NCI-H187 treated with DMSO at 0.1 percent for 48 hours (cell line): ENCODE data around the gene CNTN2.
A peak's percentile ranks its signal among the peaks of the same experiment; 100 is the strongest.

Source experiments
- DNase-seq: peaks from one replicate; lab custom pipeline; 2025; lab: John Stamatoyannopoulos, UW

The CNTN2 gene

GRCh38 chr1:205072881-205073280, 29.9 kb downstream of the CNTN2 start:
- DNase-seq: no peak

DNA sequence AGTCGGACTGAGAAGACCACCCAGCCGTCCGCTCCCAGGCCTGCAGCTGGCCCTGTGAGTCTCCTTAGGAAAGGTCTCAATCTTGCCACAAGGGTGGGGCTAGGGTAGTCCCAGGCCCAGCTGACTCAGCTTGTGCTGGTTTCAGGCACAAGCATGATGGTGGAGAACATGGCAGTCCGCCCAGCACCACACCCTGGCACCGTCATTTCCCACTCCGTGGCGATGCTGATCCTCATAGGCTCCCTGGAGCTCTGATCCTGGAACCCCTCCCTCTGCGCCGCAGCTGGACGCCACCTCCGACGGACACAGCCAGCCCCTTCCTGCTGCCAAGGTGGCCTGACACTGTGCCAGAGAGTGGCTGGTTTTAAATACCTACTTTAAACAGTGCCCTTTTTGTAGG, 30.5 kb downstream of the CNTN2 start:
- no peak for DNase-seq

GRCh38 chr1:205074084-205074483, 31.1 kb downstream of the CNTN2 start:
- no peak for DNase-seq

- DNase-seq: no peak
These were observed 31.5 kb downstream of the CNTN2 start for GRCh38 chr1:205074513-205074912.

DNA sequence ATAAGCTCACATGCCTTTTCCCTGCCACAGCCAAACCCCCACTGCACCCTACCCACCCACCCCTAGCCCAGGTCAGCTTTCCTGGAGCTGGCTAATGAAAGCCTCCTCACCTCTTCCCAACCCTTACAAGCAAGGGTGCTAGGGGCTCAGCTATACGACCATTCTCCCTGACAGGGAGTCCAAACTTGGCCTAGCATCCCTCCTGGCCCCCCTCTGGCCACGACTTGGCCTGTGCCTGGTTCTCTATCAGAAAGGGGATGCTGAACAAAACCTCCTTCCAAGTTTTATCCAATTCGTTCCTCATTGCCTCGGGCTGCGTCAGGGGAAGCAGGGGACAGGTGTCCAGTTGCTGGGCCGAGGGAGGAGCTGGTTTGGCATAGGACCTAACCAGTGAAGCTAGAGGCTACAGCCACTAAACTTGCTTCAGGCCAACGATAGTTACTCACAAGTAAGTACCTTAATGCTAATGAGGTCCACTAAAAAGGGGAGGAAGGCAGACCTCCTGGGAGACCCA, 32.7 kb downstream of the CNTN2 start:
- DNase-seq: no peak

DNA sequence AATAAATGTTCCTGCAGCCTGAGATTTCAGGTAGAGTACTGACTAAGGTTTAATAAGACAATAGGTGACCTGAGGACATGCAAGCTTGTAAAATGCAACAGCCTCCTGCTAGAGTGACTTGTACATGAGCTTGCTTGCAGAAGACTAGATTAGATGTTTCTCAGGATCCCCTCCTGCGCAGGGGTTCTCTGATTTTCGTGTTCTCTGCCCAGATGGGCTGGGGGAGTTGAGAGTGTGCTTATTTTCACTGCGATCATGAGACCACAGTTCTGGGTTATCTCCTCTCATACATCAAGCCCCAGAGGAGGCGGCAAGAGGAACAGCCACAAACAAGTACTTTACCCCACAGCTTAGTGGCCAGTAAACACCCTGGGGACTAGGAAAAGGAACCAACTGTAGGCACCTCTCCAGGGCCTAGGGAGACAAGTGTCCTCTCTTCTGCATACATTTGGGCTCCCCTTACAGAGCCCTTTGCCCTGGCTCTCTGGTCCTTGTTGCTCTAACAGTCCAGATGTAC, 33.3 kb downstream of the CNTN2 start:
- DNase-seq: no peak

- no peak for DNase-seq
These were observed 34.3 kb downstream of the CNTN2 start for GRCh38 chr1:205077158-205077933.

- DNase-seq: no peak
These were observed 34.9 kb downstream of the CNTN2 start for GRCh38 chr1:205077934-205078311.

GRCh38 chr1:205082431-205082830, 39.4 kb downstream of the CNTN2 start:
- no peak for DNase-seq

DNA sequence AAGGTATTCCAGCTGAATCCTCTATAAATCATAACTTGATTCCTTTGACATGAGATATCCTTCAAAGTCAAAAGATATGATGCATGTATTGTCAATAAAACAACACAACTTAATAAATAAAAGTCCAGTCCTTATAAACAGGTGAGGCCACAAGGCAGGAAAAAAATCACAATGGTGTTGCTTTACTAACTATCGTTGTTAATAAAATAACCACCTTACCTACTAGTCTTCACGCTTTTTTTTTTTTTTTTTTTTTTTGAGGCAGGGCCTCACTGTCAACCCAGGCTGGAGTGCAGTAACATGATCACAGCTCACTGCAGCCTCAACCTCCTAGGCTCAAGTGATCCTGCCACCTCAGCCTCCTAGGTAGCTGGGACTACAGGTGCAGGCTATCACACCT, 41.3 kb downstream of the CNTN2 start, which contains the start of gene TMEM81:
Gene TMEM81 (minus strand): TSS at position 101 of the 400 bp plus-strand sequence. CDS start 140 bp downstream, outside the sequence.
- DNase-seq: no peak

DNA sequence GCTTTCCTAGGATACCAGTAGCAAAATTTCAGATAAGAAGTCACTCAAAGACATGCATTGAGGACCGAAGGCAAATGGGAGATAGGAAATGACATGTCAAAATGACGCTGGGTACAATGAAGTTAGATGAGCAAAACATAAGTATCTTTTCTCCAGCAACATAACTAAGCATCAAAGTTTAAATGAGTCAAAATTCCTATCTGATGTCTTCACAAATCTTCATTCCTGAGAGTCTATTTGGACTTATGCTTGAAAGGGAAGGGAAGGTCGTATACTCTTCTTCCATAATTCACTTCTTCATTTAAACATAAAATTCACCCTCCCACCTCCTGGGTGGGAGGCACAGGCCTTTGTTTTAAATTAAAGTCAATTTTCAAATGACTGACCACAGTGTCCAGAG, 45.3 kb downstream of the CNTN2 start:
- no peak for DNase-seq

GRCh38 chr1:205091043-205091740, 48.2 kb downstream of the CNTN2 start:
- DNase-seq: no peak

DNA sequence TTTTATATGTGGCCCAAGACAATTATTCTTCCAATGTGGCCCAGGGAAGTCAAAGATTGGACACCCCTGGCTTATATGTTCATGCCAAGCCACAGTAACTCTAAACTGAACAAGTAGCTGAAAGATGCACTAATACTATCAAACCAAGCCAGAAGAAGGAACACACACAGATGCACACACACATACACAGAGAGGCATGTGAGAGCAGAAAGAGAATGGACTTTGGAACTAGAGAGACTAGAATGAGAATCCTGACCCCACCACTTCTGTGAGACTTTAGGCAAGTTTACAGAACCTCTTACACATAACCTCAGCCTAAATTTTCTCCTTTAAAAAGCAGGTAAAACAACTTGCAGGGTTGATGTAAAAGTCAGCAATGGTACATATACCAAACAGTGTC, 52.4 kb downstream of the CNTN2 start:
- no peak for DNase-seq

DNA sequence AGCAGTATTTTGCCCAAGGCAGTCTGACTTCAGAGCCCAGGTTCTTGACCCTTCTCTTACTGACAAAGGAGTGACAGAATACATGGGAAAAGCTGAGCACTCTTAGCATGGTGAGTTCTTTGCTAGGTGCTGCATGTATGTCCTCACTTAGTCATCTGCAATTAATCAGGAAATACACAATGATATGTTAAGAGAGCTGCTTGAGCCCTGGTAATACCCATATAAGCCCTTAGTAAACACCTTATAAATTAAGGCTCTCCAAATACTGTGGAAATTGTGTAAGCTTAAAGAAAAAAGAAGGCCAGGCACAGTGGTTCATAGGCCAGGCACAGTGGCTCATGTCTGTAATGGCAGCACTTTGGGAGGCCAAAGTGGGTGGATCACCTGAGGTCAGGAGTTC, 55.2 kb downstream of the CNTN2 start:
- DNase-seq: no peak

GRCh38 chr1:205102404-205102803, 59.4 kb downstream of the CNTN2 start:
- no peak for DNase-seq

DNA sequence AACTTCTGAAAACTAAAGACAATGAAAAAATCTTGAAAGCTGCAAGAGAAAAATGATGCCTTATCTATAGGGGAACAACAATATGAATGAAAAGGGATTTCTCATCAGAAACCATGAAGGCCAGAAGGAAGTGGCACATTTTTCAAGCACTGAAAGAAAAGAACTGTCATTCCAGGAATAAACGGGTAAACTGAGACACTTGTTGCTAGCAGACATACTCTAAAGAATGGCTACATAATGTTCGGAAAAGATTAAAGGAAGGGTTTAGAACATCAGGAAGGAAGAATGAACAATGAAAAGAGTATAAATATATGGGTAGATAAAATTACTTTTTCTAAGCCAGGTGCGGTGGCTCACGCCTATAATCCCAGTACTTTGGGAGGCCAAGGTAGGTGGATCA, 64.3 kb downstream of the CNTN2 start:
- no peak for DNase-seq

GRCh38 chr1:205108464-205108863, 65.5 kb downstream of the CNTN2 start:
- DNase-seq: no peak

- no peak for DNase-seq
These were observed 66.3 kb downstream of the CNTN2 start for GRCh38 chr1:205109269-205109668.

DNA sequence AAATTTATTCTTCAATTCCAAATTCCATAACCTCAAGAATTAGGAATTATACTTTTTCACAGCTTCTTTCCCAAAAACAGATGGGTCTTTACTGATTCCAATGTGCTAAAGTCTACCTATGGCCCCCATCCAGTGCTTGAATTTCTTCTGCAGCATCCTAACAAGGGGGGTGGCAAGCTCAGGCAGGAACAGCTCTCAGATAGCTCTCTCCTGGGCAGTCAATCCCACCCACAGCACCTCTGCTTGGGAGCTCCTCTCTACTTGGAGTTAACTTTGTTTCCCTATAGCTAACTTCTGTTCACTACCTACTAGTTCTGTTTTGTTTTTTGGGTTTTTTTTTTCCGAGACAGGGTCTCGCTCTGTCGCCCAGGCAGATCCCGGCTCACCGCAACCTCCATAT, 66.7 kb downstream of the CNTN2 start:
- DNase-seq: no peak

- no peak for DNase-seq
These were observed 68.3 kb downstream of the CNTN2 start for GRCh38 chr1:205111354-205111753.

GRCh38 chr1:205118752-205119151, 75.7 kb downstream of the CNTN2 start:
- DNase-seq: no peak

GRCh38 chr1:205121660-205122488, 78.9 kb downstream of the CNTN2 start, which contains the start of gene RBBP5:
Gene RBBP5, minus strand, starts transcription at chr1:205121978. Its CDS starts 105 bp downstream, at chr1:205121873.
- DNase-seq: peak; percentile 99
